Keratinocyte (primary cell): ENCODE measurements around the gene MYRIP.

ENCODE experiments used
- CTCF ChIP-seq, 3 experiments: IDR thresholded peaks in 1 of 3; conservative IDR thresholded peaks in 1 of 3; optimal IDR thresholded peaks in 1 of 3; 2 replicates in 2 of 3; 3 replicates in 1 of 3; pipeline versions ENCODE3 to v1.5.1; 2011; ENCODE audit warnings: low read length in 3 of 3, mild to moderate bottlenecking in 3 of 3, moderate library complexity in 2 of 3, control low read depth in 1 of 3, inconsistent platforms in 1 of 3; ENCODE audit not compliant: insufficient read depth in 2 of 3; ENCODE audit errors: extremely low read depth in 1 of 3
- EZH2 ChIP-seq: IDR thresholded peaks from one replicate; pipeline ENCODE4 v1.6.1; 2012; ENCODE audit warnings: inconsistent platforms, mild to moderate bottlenecking, low read length, moderate library complexity

GRCh38 chr3:40024526-40024925 is 215.1 kb downstream of the MYRIP start:
- TF ChIP-seq EZH2 (no peak), CTCF (optimal IDR thresholded peaks at IDR 0.05 in 1 of 3, IDR thresholded peaks at IDR 0.05 in 1 of 3, conservative IDR thresholded peaks at IDR 0.05 in 1 of 3; ENCODE audit: extremely low read depth in 1 of 3, insufficient read depth in 2 of 3, low read length in 3 of 3) (no peak)
